Measurements from ENCODE around the gene GPC5. TPM values are rescaled to one million over a fixed set of nuclear protein-coding genes. Genes with fewer than 3 reads are reported as not detected.

GPC5 gene
- total and polyA plus RNA-seq, 9 of the 15 experiments (the other 6 are each of a cell fraction or from before 2014, with no cell fraction given), result 0.18 to 0.27 TPM; not detected in 7

DNA sequence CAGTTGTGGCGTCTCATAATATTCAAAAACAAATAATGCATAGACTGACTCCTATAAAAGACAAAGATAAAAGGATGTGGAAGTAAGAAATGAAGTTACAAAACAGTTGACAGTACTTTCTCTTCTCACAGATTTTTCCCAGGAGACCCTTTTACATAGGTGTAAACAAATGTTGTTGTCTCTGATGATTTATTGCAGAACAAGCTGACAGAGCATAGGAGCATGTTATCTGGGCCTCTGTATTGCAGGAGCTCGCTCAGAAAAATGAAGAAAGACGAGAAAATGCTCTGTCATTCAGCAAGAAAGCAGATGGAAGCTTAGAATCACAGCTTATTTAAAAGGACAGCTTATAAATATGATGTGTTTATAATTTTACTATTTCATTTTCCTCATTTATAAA is 1474.6 kb downstream of the GPC5 start:
- Histone ChIP-seq H3K4me1 (replicated peaks in 1 of 2; ENCODE audit: control insufficient read depth in 2 of 2, insufficient read depth in 2 of 2, low read length in 2 of 2) (no peaks in the 10 kb centered on the region), H3K36me3 (ENCODE audit: control insufficient read depth, insufficient read depth, low read length) (no peaks in the 10 kb centered on the region), H3K4me2 (ENCODE audit: insufficient read depth, low read length) (no peak overlapping the region), H4K20me1 (replicated peaks; ENCODE audit: control insufficient read depth, insufficient read depth, low read length) (no peaks in the 10 kb centered on the region), H3K4me3 (no peak overlapping the region), H3K27ac (ENCODE audit: extremely low read depth, low read depth, low read length) (no peak overlapping the region), H3K79me2 (ENCODE audit: control insufficient read depth, insufficient read depth, low read length) (no peaks in the 10 kb centered on the region), H3K27me3 (ENCODE audit: control insufficient read depth in 2 of 2, insufficient read depth in 2 of 2, low read length in 2 of 2) (no peaks in the 10 kb centered on the region), H3K9me3 (replicated peaks; ENCODE audit: control insufficient read depth, insufficient read depth, low read depth, low read length) (no peaks in the 10 kb centered on the region), H3K9me1 (ENCODE audit: control insufficient read depth, insufficient read depth, low read length) (no peaks in the 10 kb centered on the region), H3K9ac (ENCODE audit: insufficient read depth in 1 of 2, low read depth in 2 of 2, low read length in 2 of 2) (no peak overlapping the region), H2AFZ (ENCODE audit: low read depth, low read length) (no peak overlapping the region)
- no peak for DNase-seq (ENCODE audit: extremely low read depth in 1 of 4, low spot score in 3 of 4)
- BruUV-seq (replicated peaks), result no TSS peak
- 0% methylated on average over 3 of the region's 3 CpGs for WGBS (ENCODE audit: insufficient coverage, low coverage, missing lambda C conversion rate)
- FAIRE-seq, result no peak
- in situ Hi-C loops (cut with MboI) (no loop called here), intact Hi-C loops (cut with micrococcal nuclease) (no loop called here)
- POLR2A ChIA-PET, result no interaction called here
- CTCF ChIA-PET (ENCODE audit: low intra/inter-chr PET ratio), result no interaction called here
- ATAC-seq, result no peak
- TF ChIP-seq, protein P1, sequence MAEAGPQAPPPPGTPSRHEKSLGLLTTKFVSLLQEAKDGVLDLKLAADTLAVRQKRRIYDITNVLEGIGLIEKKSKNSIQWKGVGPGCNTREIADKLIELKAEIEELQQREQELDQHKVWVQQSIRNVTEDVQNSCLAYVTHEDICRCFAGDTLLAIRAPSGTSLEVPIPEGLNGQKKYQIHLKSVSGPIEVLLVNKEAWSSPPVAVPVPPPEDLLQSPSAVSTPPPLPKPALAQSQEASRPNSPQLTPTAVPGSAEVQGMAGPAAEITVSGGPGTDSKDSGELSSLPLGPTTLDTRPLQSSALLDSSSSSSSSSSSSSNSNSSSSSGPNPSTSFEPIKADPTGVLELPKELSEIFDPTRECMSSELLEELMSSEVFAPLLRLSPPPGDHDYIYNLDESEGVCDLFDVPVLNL (CRISPR knock-in tag; IDR thresholded peaks at IDR 0.05; ENCODE audit: low read depth), result no peak
- TF ChIP-seq NFYB (IDR thresholded peaks at IDR 0.05; ENCODE audit: extremely low read depth, insufficient read length), result no peak
- no peak for TF ChIP-seq NONO (IDR thresholded peaks at IDR 0.05; ENCODE audit: low read depth in 2 of 2, low read length in 1 of 2)
- TF ChIP-seq MAZ (CRISPR knock-in tag; conservative IDR thresholded peaks at IDR 0.05 in 1 of 2, IDR thresholded peaks at IDR 0.05 in 1 of 2), result no peak
- no peak for TF ChIP-seq SRSF9 (IDR thresholded peaks at IDR 0.05; ENCODE audit: borderline replicate concordance, low read depth, low read length)
- TF ChIP-seq POU5F1 (IDR thresholded peaks at IDR 0.05; ENCODE audit: borderline replicate concordance, low read depth, low read length, partially characterized antibody), result no peak
- TF ChIP-seq, protein P2, sequence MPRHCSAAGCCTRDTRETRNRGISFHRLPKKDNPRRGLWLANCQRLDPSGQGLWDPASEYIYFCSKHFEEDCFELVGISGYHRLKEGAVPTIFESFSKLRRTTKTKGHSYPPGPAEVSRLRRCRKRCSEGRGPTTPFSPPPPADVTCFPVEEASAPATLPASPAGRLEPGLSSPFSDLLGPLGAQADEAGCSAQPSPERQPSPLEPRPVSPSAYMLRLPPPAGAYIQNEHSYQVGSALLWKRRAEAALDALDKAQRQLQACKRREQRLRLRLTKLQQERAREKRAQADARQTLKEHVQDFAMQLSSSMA (CRISPR knock-in tag; IDR thresholded peaks at IDR 0.05), result no peak
